ENCODE data around the gene INMT.

DNA sequence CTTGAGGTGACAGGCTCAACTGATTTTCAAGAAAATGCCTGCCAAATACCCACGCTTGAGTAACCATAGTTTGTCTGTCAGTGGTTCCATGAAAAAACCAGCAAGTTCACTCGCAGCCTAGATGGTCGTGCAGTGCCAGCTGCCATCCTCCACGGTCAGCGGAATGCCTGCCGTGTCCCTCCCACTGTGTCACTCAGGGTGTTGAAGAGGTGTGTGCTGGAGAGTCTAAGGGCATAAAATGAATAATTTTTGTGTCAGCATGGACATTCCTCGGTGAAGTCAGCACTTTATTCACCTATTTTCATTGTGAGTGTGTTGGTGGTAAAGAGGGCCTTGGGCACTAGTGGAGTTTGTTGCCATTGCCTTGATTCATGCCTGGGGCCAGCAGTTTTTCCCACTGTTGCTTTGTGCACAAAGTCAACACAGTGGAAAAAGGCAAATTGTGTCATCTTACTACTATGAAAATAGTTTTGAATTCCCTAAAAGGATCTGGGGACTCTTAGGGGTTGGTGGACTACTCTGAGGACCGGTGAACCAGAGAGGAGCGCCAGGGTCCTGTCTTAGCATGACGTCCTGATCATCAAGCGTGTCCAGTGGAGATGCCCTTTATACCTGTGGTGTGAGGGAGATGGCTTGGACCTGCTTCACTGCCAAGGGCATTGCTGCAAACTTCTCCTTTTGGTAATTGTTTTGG is 36.9 kb downstream of the INMT start:
- TF ChIP-seq, protein P1, sequence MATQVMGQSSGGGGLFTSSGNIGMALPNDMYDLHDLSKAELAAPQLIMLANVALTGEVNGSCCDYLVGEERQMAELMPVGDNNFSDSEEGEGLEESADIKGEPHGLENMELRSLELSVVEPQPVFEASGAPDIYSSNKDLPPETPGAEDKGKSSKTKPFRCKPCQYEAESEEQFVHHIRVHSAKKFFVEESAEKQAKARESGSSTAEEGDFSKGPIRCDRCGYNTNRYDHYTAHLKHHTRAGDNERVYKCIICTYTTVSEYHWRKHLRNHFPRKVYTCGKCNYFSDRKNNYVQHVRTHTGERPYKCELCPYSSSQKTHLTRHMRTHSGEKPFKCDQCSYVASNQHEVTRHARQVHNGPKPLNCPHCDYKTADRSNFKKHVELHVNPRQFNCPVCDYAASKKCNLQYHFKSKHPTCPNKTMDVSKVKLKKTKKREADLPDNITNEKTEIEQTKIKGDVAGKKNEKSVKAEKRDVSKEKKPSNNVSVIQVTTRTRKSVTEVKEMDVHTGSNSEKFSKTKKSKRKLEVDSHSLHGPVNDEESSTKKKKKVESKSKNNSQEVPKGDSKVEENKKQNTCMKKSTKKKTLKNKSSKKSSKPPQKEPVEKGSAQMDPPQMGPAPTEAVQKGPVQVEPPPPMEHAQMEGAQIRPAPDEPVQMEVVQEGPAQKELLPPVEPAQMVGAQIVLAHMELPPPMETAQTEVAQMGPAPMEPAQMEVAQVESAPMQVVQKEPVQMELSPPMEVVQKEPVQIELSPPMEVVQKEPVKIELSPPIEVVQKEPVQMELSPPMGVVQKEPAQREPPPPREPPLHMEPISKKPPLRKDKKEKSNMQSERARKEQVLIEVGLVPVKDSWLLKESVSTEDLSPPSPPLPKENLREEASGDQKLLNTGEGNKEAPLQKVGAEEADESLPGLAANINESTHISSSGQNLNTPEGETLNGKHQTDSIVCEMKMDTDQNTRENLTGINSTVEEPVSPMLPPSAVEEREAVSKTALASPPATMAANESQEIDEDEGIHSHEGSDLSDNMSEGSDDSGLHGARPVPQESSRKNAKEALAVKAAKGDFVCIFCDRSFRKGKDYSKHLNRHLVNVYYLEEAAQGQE (IDR thresholded peaks at IDR 0.05) = no peak
- TF ChIP-seq, protein P2, sequence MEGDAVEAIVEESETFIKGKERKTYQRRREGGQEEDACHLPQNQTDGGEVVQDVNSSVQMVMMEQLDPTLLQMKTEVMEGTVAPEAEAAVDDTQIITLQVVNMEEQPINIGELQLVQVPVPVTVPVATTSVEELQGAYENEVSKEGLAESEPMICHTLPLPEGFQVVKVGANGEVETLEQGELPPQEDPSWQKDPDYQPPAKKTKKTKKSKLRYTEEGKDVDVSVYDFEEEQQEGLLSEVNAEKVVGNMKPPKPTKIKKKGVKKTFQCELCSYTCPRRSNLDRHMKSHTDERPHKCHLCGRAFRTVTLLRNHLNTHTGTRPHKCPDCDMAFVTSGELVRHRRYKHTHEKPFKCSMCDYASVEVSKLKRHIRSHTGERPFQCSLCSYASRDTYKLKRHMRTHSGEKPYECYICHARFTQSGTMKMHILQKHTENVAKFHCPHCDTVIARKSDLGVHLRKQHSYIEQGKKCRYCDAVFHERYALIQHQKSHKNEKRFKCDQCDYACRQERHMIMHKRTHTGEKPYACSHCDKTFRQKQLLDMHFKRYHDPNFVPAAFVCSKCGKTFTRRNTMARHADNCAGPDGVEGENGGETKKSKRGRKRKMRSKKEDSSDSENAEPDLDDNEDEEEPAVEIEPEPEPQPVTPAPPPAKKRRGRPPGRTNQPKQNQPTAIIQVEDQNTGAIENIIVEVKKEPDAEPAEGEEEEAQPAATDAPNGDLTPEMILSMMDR (IDR thresholded peaks at IDR 0.05; ENCODE audit: low read depth, low read length, missing input control) = no peak
- TF ChIP-seq, protein P3, sequence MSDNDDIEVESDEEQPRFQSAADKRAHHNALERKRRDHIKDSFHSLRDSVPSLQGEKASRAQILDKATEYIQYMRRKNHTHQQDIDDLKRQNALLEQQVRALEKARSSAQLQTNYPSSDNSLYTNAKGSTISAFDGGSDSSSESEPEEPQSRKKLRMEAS (IDR thresholded peaks at IDR 0.05) = no peak
- TF ChIP-seq RXRA (IDR thresholded peaks at IDR 0.05) (no peak), EGR1 (IDR thresholded peaks at IDR 0.05; ENCODE audit: low read depth in 2 of 2) (no peak), FOXA1 (IDR thresholded peaks at IDR 0.05) (no peak), JUND (IDR thresholded peaks at IDR 0.05) (no peak)
- TF ChIP-seq, protein P4, sequence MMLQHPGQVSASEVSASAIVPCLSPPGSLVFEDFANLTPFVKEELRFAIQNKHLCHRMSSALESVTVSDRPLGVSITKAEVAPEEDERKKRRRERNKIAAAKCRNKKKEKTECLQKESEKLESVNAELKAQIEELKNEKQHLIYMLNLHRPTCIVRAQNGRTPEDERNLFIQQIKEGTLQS (IDR thresholded peaks at IDR 0.05) = no peak
